Gastrocnemius medialis (tissue), 4 donors: ENCODE data around the gene ARHGEF4. TPM values are rescaled to one million over a fixed set of nuclear protein-coding genes. Genes with fewer than 3 reads are reported as not detected.

Experiments
- ATAC-seq, 2 donors: fragments of 150-250 bp; one replicate each; pipeline ENCODE4 v1.9.1; 2016
- DNase-seq, 2 donors: peaks; one replicate each; pipeline ENCODE4 v3.0.0-alpha.2; 2019
- H3K27ac ChIP-seq, 4 donors: fragments of 200-600 bp; sonication (generic); 1 replicate in 1 of 4; 2 replicates in 3 of 4; pipeline ENCODE4 v1.5.1; 2016 to 2018; ENCODE audit warnings: mild to moderate bottlenecking in 2 of 4, moderate library complexity in 1 of 4
- H3K27me3 ChIP-seq, 3 donors: fragments of 200-600 bp; sonication (generic) in 2 of 3; 1 replicate in 1 of 3; 2 replicates in 2 of 3; pipeline versions ENCODE4 v1.5.1 to v1.6.0; 2016 to 2019; ENCODE audit warnings: mild to moderate bottlenecking in 1 of 3, moderate library complexity in 1 of 3
- H3K36me3 ChIP-seq, 2 donors: fragments of 200-600 bp; sonication (generic) in 1 of 2; one replicate each; pipeline ENCODE4 v1.5.1; 2017 to 2018
- H3K4me1 ChIP-seq, 2 donors: fragments of 200-600 bp; sonication (generic) in 1 of 2; one replicate each; pipeline ENCODE4 v1.5.1; 2016 to 2017; ENCODE audit warnings: mild to moderate bottlenecking in 2 of 2
- H3K4me3 ChIP-seq, 4 donors: fragments of 200-600 bp; sonication (generic) in 3 of 4; 1 replicate in 1 of 4; 2 replicates in 3 of 4; pipeline ENCODE4 v1.5.1; 2016 to 2019; ENCODE audit warnings: mild to moderate bottlenecking in 2 of 4
- H3K9me3 ChIP-seq, 3 donors: fragments of 200-600 bp; sonication (generic) in 2 of 3; 1 replicate in 1 of 3; 2 replicates in 2 of 3; pipeline ENCODE4 v1.5.1; 2016 to 2019
- POLR2A ChIP-seq, 2 donors: fragments of 450-650 bp; IDR thresholded peaks; one replicate each; pipeline ENCODE4 v1.6.1; 2017; ENCODE audit warnings: antibody characterized with exemption in 2 of 2, mild to moderate bottlenecking in 2 of 2, moderate library complexity in 2 of 2
- in situ Hi-C, 4 donors: fragments of 200-750 bp; cut with MboI; loops; one replicate each; pipeline versions ENCODE4 v1.15.0 to v1.8.0; 2017; ENCODE audit warnings: low sequenced_read_pairs in 4 of 4
- intact Hi-C: fragments of 100-400 bp; cut with DNase I; formaldehyde crosslinking; loops from one replicate; pipeline ENCODE4 v1.15.1; 2023; ENCODE audit warnings: low total_unique reads
- total RNA-seq, 4 donors: library from RNA; depleted of rRNA; stranded (reverse); fragments of >200 nt; gene quantifications; one replicate each; pipeline versions ENCODE4 v1.1.0 to v1.2.3, GENCODE V29; 2016
- TF ChIP-seq, protein P1 (sequence below), 5 experiments: fragments of 450-650 bp in 3 of 5; fragments of 200-600 bp in 2 of 5; sonication (generic) in 2 of 5; IDR thresholded peaks in 4 of 5; conservative IDR thresholded peaks in 1 of 5; 1 replicate in 4 of 5; 2 replicates in 1 of 5; pipeline ENCODE4 v1.5.1; 2016 to 2019; ENCODE audit warnings: antibody characterized with exemption in 5 of 5, mild to moderate bottlenecking in 3 of 5, moderate library complexity in 3 of 5

Gene ARHGEF4
- total RNA-seq, 4 donors from 2014 or later = 1.0 to 14.8 (median 5.1) TPM

DNA sequence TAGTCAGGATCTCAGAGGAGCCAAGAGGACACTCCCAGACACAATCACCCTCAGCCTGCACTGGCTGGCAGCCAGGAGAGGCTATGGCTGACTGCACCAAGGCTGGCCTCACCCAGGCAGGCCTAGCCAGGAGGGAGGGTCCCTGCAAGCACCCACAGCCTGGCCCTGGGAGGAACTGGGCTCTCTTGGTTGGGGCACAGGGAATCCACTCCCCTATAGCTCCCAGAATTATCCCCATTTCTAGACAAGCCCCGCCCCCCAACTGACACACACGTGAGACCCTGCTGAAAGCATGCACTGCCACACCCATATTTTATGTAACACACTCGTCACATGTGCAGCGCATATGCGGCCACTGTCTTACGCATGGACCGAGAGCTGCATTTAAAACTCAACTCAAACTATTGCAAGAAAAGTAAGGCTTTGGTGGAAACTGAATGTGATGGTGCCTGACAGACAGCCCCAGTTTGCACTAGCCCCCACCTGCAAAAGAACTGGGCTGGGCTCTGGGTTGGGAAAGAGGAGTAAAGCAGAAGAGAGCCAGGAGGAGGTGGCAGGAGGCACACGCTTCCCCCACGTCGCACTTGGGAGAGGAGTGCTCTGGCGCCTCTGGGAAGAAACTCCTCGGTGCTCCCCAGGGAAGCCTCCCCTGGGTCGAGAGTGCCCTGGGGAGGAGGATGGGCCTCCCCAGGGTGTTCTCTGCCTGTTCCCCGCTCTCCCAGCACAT is 28.9 kb upstream of the ARHGEF4 start:
- no peaks in the 10 kb centered on the region for H3K9me3 ChIP-seq
- no peaks in the 10 kb centered on the region for H3K4me1 ChIP-seq
- no peaks in the 10 kb centered on the region for H3K27me3 ChIP-seq
- TF ChIP-seq POLR2A (IDR thresholded peaks at IDR 0.05) = no peak
- TF ChIP-seq, protein P1, sequence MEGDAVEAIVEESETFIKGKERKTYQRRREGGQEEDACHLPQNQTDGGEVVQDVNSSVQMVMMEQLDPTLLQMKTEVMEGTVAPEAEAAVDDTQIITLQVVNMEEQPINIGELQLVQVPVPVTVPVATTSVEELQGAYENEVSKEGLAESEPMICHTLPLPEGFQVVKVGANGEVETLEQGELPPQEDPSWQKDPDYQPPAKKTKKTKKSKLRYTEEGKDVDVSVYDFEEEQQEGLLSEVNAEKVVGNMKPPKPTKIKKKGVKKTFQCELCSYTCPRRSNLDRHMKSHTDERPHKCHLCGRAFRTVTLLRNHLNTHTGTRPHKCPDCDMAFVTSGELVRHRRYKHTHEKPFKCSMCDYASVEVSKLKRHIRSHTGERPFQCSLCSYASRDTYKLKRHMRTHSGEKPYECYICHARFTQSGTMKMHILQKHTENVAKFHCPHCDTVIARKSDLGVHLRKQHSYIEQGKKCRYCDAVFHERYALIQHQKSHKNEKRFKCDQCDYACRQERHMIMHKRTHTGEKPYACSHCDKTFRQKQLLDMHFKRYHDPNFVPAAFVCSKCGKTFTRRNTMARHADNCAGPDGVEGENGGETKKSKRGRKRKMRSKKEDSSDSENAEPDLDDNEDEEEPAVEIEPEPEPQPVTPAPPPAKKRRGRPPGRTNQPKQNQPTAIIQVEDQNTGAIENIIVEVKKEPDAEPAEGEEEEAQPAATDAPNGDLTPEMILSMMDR (IDR thresholded peaks at IDR 0.05 in 4 of 5, conservative IDR thresholded peaks at IDR 0.05 in 1 of 5) = no peak
- H3K36me3 ChIP-seq = no peaks in the 10 kb centered on the region
- H3K27ac ChIP-seq = no peak overlapping the region
- no peak overlapping the region for H3K4me3 ChIP-seq
- DNase-seq (no peak), ATAC-seq (no peak)
- intact Hi-C loops (no loop called here), in situ Hi-C loops (no loop called here)

DNA sequence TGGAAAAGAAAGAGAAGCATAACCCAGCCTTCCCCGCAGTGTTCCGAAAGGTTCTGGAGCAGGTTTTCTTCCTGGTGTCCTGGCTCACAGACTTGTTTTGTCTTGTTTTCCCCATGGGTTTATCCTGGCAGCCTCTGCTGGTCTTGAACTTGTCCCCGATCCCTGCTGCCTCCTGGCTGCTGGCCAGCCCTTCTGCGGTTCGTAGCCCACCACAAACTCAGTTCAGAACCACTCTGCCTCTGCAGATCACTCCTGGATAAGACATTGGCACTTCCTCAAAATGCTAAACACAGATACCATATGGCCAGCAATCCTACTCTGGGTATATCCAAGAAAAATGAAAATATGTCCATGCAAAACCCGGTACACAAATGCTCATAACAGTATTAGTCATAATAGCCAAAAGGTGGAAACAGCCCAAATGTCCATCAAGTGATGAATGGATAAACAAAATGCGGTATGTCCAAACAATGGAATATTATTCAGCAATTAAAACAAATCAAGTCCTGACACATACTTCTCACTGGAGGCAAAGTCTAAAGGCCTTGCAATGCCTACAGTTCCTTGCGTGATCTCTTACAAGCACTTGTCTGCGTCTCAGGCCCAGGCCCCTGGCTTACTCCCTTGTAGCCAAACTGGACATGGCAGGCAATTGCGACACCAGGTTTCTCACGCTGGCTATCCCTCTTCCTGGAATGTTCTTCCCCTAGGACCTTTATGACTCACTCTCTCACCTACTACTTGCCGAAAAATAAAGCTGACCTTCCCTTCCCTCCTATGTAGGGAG is 28.0 kb upstream of the ARHGEF4 start:
- Histone ChIP-seq H3K4me3 (no peak overlapping the region), H3K4me1 (no peaks in the 10 kb centered on the region), H3K9me3 (no peaks in the 10 kb centered on the region), H3K27ac (no peak overlapping the region), H3K27me3 (no peaks in the 10 kb centered on the region), H3K36me3 (no peaks in the 10 kb centered on the region)
- TF ChIP-seq POLR2A (IDR thresholded peaks at IDR 0.05) = no peak
- TF ChIP-seq, protein P1 (IDR thresholded peaks at IDR 0.05 in 4 of 5, conservative IDR thresholded peaks at IDR 0.05 in 1 of 5) = no peak
- ATAC-seq (no peak), DNase-seq (no peak)
- in situ Hi-C loops (no loop called here), intact Hi-C loops (no loop called here)

DNA sequence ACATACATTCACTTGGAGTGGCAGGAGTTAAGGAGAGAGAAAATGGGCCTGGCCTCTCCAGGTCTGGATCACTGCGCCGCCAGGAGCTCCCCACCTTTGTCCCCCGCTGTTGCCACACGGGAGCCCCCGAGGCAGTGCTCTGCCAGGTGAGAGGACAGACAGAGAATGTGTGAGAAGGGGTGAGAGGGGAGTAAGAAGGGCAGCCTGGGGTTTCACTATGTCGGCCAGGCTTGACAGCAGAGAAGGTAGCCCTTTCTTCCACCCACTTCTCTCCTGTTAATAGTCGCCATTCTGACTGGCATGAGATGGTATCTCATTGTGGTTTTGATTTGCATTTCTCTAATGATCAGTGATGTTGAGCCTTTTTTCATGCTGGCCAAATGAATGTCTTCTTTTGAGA is 26.2 kb upstream of the ARHGEF4 start:
- in situ Hi-C loops = no loop called here
- ATAC-seq (no peak), DNase-seq (no peak)
- no peak overlapping the region for H3K4me3 ChIP-seq
- TF ChIP-seq POLR2A (IDR thresholded peaks at IDR 0.05) = no peak
- TF ChIP-seq, protein P1 (IDR thresholded peaks at IDR 0.05 in 4 of 5, conservative IDR thresholded peaks at IDR 0.05 in 1 of 5) = no peak
- intact Hi-C loops = no loop called here
- H3K27me3 ChIP-seq = no peaks in the 10 kb centered on the region
- no peak overlapping the region for H3K27ac ChIP-seq
- H3K4me1 ChIP-seq = no peaks in the 10 kb centered on the region
- no peaks in the 10 kb centered on the region for H3K9me3 ChIP-seq
- H3K36me3 ChIP-seq = no peaks in the 10 kb centered on the region

DNA sequence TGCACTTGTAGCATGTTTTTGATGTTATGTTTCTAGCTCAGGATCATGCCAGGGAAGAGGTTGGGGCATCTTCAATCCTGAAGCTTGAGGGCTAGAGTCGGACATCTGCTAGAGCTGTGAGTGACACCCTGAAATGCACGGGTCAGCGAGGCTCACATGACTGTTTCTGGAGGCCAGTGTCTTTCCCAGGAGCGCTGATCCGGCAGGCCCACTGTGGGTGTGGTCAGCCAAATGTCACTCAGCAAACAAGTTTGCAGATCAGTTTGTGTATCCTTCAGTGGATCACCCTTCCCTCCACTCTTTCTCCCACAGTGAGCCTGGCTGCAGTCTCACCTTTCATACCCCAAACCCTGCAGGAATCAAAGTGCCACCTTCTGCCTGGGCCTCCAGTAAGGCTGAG is 23.0 kb upstream of the ARHGEF4 start:
- TF ChIP-seq POLR2A (IDR thresholded peaks at IDR 0.05) = no peak
- TF ChIP-seq, protein P1 (IDR thresholded peaks at IDR 0.05 in 4 of 5, conservative IDR thresholded peaks at IDR 0.05 in 1 of 5) = no peak
- Histone ChIP-seq H3K27ac (no peak overlapping the region), H3K36me3 (no peaks in the 10 kb centered on the region), H3K4me3 (no peak overlapping the region), H3K27me3 (no peaks in the 10 kb centered on the region), H3K9me3 (no peaks in the 10 kb centered on the region), H3K4me1 (no peaks in the 10 kb centered on the region)
- DNase-seq (no peak), ATAC-seq (no peak)
- in situ Hi-C loops = no loop called here
- intact Hi-C loops = no loop called here
